ENCODE results near the gene RBFOX1.

Gene RBFOX1

GRCh38 chr16:7324321-7324720 is 8.3 kb upstream of the RBFOX1 start:
- Histone ChIP-seq H3K79me2 (ENCODE audit: insufficient read depth, low read length) (no peaks in the 10 kb centered on the region), H3K9ac (ENCODE audit: low read depth, low read length, poor library complexity, severe bottlenecking) (no peak overlapping the region), H3K9me3 (ENCODE audit: insufficient read depth, low read depth, low read length) (no peaks in the 10 kb centered on the region), H3K27me3 (ENCODE audit: insufficient read depth, low read length, poor library complexity, severe bottlenecking) (no peaks in the 10 kb centered on the region), H3K4me1 (ENCODE audit: insufficient read depth, low read length, poor library complexity, severe bottlenecking) (no peaks in the 10 kb centered on the region), H2AFZ (ENCODE audit: low read length) (no peak overlapping the region), H3K4me2 (ENCODE audit: low read depth, low read length, poor library complexity, severe bottlenecking) (no peak overlapping the region), H3K36me3 (ENCODE audit: insufficient read depth, low read length) (no peaks in the 10 kb centered on the region), H3K4me3 (ENCODE audit: low read length, poor library complexity, severe bottlenecking) (no peak overlapping the region), H3F3A (ENCODE audit: low read depth) (no peaks in the 10 kb centered on the region), H4K20me1 (ENCODE audit: insufficient read depth, low read length, poor library complexity, severe bottlenecking) (no peaks in the 10 kb centered on the region), H3K9me2 (replicated peaks; ENCODE audit: low read depth, low read length) (no peaks in the 10 kb centered on the region)
- TF ChIP-seq CTCF (conservative IDR thresholded peaks at IDR 0.05; ENCODE audit: low read length) = no peak

- no peak overlapping the region for H3K4me2 ChIP-seq (ENCODE audit: low read depth, low read length, poor library complexity, severe bottlenecking)
- H3F3A ChIP-seq (ENCODE audit: low read depth) = no peaks in the 10 kb centered on the region
- H3K27me3 ChIP-seq (ENCODE audit: insufficient read depth, low read length, poor library complexity, severe bottlenecking) = no peaks in the 10 kb centered on the region
- H2AFZ ChIP-seq (ENCODE audit: low read length) = no peak overlapping the region
- no peaks in the 10 kb centered on the region for H3K4me1 ChIP-seq (ENCODE audit: insufficient read depth, low read length, poor library complexity, severe bottlenecking)
- TF ChIP-seq CTCF (conservative IDR thresholded peaks at IDR 0.05; ENCODE audit: low read length) (no peak), EZH2phosphoT487 (IDR thresholded peaks at IDR 0.05; ENCODE audit: borderline replicate concordance) (no peak)
- H3K9me2 ChIP-seq (replicated peaks; ENCODE audit: low read depth, low read length) = no peaks in the 10 kb centered on the region
- no peak overlapping the region for H3K4me3 ChIP-seq (ENCODE audit: low read length, poor library complexity, severe bottlenecking)
- H4K20me1 ChIP-seq (ENCODE audit: insufficient read depth, low read length, poor library complexity, severe bottlenecking) = no peaks in the 10 kb centered on the region
- H3K79me2 ChIP-seq (ENCODE audit: insufficient read depth, low read length) = no peaks in the 10 kb centered on the region
- H3K9me3 ChIP-seq (ENCODE audit: insufficient read depth, low read depth, low read length) = no peaks in the 10 kb centered on the region
- no peaks in the 10 kb centered on the region for H3K36me3 ChIP-seq (ENCODE audit: insufficient read depth, low read length)
- H3K9ac ChIP-seq (ENCODE audit: low read depth, low read length, poor library complexity, severe bottlenecking) = no peak overlapping the region
These were observed 6.8 kb upstream of the RBFOX1 start for GRCh38 chr16:7325834-7326233.

GRCh38 chr16:7330709-7331108 is 1.9 kb upstream of the RBFOX1 start:
- H2AFZ ChIP-seq (ENCODE audit: low read length) = no peak overlapping the region
- TF ChIP-seq EZH2phosphoT487 (IDR thresholded peaks at IDR 0.05; ENCODE audit: borderline replicate concordance) (no peak), CTCF (conservative IDR thresholded peaks at IDR 0.05; ENCODE audit: low read length) (no peak)
- H3K79me2 ChIP-seq (ENCODE audit: insufficient read depth, low read length) = no peaks in the 10 kb centered on the region
- H3K9me3 ChIP-seq (ENCODE audit: insufficient read depth, low read depth, low read length) = no peaks in the 10 kb centered on the region
- H3K9me2 ChIP-seq (replicated peaks; ENCODE audit: low read depth, low read length) = no peaks in the 10 kb centered on the region
- no peak overlapping the region for H3K9ac ChIP-seq (ENCODE audit: low read depth, low read length, poor library complexity, severe bottlenecking)
- H4K20me1 ChIP-seq (ENCODE audit: insufficient read depth, low read length, poor library complexity, severe bottlenecking) = no peaks in the 10 kb centered on the region
- H3F3A ChIP-seq (ENCODE audit: low read depth) = no peaks in the 10 kb centered on the region
- no peak overlapping the region for H3K4me2 ChIP-seq (ENCODE audit: low read depth, low read length, poor library complexity, severe bottlenecking)
- H3K4me1 ChIP-seq (ENCODE audit: insufficient read depth, low read length, poor library complexity, severe bottlenecking) = no peaks in the 10 kb centered on the region
- H3K36me3 ChIP-seq (ENCODE audit: insufficient read depth, low read length) = no peaks in the 10 kb centered on the region
- H3K27me3 ChIP-seq (ENCODE audit: insufficient read depth, low read length, poor library complexity, severe bottlenecking) = no peaks in the 10 kb centered on the region
- H3K4me3 ChIP-seq (ENCODE audit: low read length, poor library complexity, severe bottlenecking) = no peak overlapping the region
